ENCODE results near the gene CADM1.

The CADM1 gene

GRCh38 chr11:115226556-115226955, 277.7 kb downstream of the CADM1 start:
- no peaks in the 10 kb centered on the region for H3K9me3 ChIP-seq
- H3K4me3 ChIP-seq = no peak overlapping the region
- in situ Hi-C loops (cut with MboI; ENCODE audit: low sequenced_read_pairs) = no loop called here
- H3K27me3 ChIP-seq (ENCODE audit: low read depth) = no peaks in the 10 kb centered on the region
- no peaks in the 10 kb centered on the region for H3K36me3 ChIP-seq (replicated peaks)
- no peaks in the 10 kb centered on the region for H3K4me1 ChIP-seq
- no peak for DNase-seq (ENCODE audit: low spot score in 2 of 2)

GRCh38 chr11:115224551-115224950, 279.7 kb downstream of the CADM1 start:
- Histone ChIP-seq H3K36me3 (replicated peaks) (no peaks in the 10 kb centered on the region), H3K9me3 (no peaks in the 10 kb centered on the region), H3K4me1 (no peaks in the 10 kb centered on the region), H3K4me3 (no peak overlapping the region), H3K27me3 (ENCODE audit: low read depth) (no peaks in the 10 kb centered on the region)
- DNase-seq (ENCODE audit: low spot score in 2 of 2) = no peak
- in situ Hi-C loops (cut with MboI; ENCODE audit: low sequenced_read_pairs) = no loop called here

GRCh38 chr11:115222863-115223530, 281.2 kb downstream of the CADM1 start:
- no peaks in the 10 kb centered on the region for H3K4me1 ChIP-seq
- H3K4me3 ChIP-seq = no peak overlapping the region
- no peak for DNase-seq (ENCODE audit: low spot score in 2 of 2)
- H3K9me3 ChIP-seq = no peaks in the 10 kb centered on the region
- H3K27me3 ChIP-seq (ENCODE audit: low read depth) = no peaks in the 10 kb centered on the region
- H3K36me3 ChIP-seq (replicated peaks) = no peaks in the 10 kb centered on the region
- in situ Hi-C loops (cut with MboI; ENCODE audit: low sequenced_read_pairs) = no loop called here

GRCh38 chr11:115222218-115222862, 281.9 kb downstream of the CADM1 start:
- in situ Hi-C loops (cut with MboI; ENCODE audit: low sequenced_read_pairs) = no loop called here
- H3K27me3 ChIP-seq (ENCODE audit: low read depth) = no peaks in the 10 kb centered on the region
- no peaks in the 10 kb centered on the region for H3K4me1 ChIP-seq
- no peaks in the 10 kb centered on the region for H3K9me3 ChIP-seq
- H3K4me3 ChIP-seq = no peak overlapping the region
- no peak for DNase-seq (ENCODE audit: low spot score in 2 of 2)
- no peaks in the 10 kb centered on the region for H3K36me3 ChIP-seq (replicated peaks)

GRCh38 chr11:115221461-115222069, 282.6 kb downstream of the CADM1 start:
- Histone ChIP-seq H3K27me3 (ENCODE audit: low read depth) (no peaks in the 10 kb centered on the region), H3K36me3 (replicated peaks) (no peaks in the 10 kb centered on the region), H3K9me3 (no peaks in the 10 kb centered on the region), H3K4me1 (no peaks in the 10 kb centered on the region), H3K4me3 (no peak overlapping the region)
- in situ Hi-C loops (cut with MboI; ENCODE audit: low sequenced_read_pairs) = no loop called here
- DNase-seq (ENCODE audit: low spot score in 2 of 2) = no peak

- no peak overlapping the region for H3K4me3 ChIP-seq
- H3K9me3 ChIP-seq = no peaks in the 10 kb centered on the region
- no peaks in the 10 kb centered on the region for H3K27me3 ChIP-seq (ENCODE audit: low read depth)
- no peaks in the 10 kb centered on the region for H3K4me1 ChIP-seq
- in situ Hi-C loops (cut with MboI; ENCODE audit: low sequenced_read_pairs) = no loop called here
- no peaks in the 10 kb centered on the region for H3K36me3 ChIP-seq (replicated peaks)
- DNase-seq (ENCODE audit: low spot score in 2 of 2) = no peak
Measured at GRCh38 chr11:115220911-115221310, 283.3 kb downstream of the CADM1 start.

- no peaks in the 10 kb centered on the region for H3K9me3 ChIP-seq
- DNase-seq (ENCODE audit: low spot score in 2 of 2) = no peak
- no peak overlapping the region for H3K4me3 ChIP-seq
- H3K27me3 ChIP-seq (ENCODE audit: low read depth) = no peaks in the 10 kb centered on the region
- H3K36me3 ChIP-seq (replicated peaks) = no peaks in the 10 kb centered on the region
- in situ Hi-C loops (cut with MboI; ENCODE audit: low sequenced_read_pairs) = no loop called here
- no peaks in the 10 kb centered on the region for H3K4me1 ChIP-seq
Measured at GRCh38 chr11:115220423-115220822, 283.8 kb downstream of the CADM1 start.

GRCh38 chr11:115219376-115219775, 284.8 kb downstream of the CADM1 start:
- Histone ChIP-seq H3K4me1 (no peaks in the 10 kb centered on the region), H3K4me3 (no peak overlapping the region), H3K36me3 (replicated peaks) (no peaks in the 10 kb centered on the region), H3K27me3 (ENCODE audit: low read depth) (no peaks in the 10 kb centered on the region), H3K9me3 (no peaks in the 10 kb centered on the region)
- in situ Hi-C loops (cut with MboI; ENCODE audit: low sequenced_read_pairs) = no loop called here
- no peak for DNase-seq (ENCODE audit: low spot score in 2 of 2)

- Histone ChIP-seq H3K4me3 (no peak overlapping the region), H3K36me3 (replicated peaks) (no peaks in the 10 kb centered on the region), H3K9me3 (no peaks in the 10 kb centered on the region), H3K4me1 (no peaks in the 10 kb centered on the region), H3K27me3 (ENCODE audit: low read depth) (no peaks in the 10 kb centered on the region)
- in situ Hi-C loops (cut with MboI; ENCODE audit: low sequenced_read_pairs) = no loop called here
- no peak for DNase-seq (ENCODE audit: low spot score in 2 of 2)
Measured at GRCh38 chr11:115217726-115218311, 286.4 kb downstream of the CADM1 start.

- no peaks in the 10 kb centered on the region for H3K4me1 ChIP-seq
- peak; percentile 10 to 28 for DNase-seq (ENCODE audit: low spot score in 2 of 2)
- no peaks in the 10 kb centered on the region for H3K27me3 ChIP-seq (ENCODE audit: low read depth)
- H3K36me3 ChIP-seq (replicated peaks) = no peaks in the 10 kb centered on the region
- H3K9me3 ChIP-seq = no peaks in the 10 kb centered on the region
- H3K4me3 ChIP-seq = no peak overlapping the region
- in situ Hi-C loops (cut with MboI; ENCODE audit: low sequenced_read_pairs) = no loop called here
Measured at GRCh38 chr11:115215694-115216617, 288.3 kb downstream of the CADM1 start.

GRCh38 chr11:115214644-115215234, 289.5 kb downstream of the CADM1 start:
- no peak for DNase-seq (ENCODE audit: low spot score in 2 of 2)
- in situ Hi-C loops (cut with MboI; ENCODE audit: low sequenced_read_pairs) = no loop called here
- Histone ChIP-seq H3K4me1 (no peaks in the 10 kb centered on the region), H3K9me3 (no peaks in the 10 kb centered on the region), H3K36me3 (replicated peaks) (no peaks in the 10 kb centered on the region), H3K4me3 (no peak overlapping the region), H3K27me3 (ENCODE audit: low read depth) (no peaks in the 10 kb centered on the region)

- Histone ChIP-seq H3K4me3 (no peak overlapping the region), H3K27me3 (ENCODE audit: low read depth) (no peaks in the 10 kb centered on the region), H3K9me3 (no peaks in the 10 kb centered on the region), H3K4me1 (no peaks in the 10 kb centered on the region), H3K36me3 (replicated peaks) (no peaks in the 10 kb centered on the region)
- no peak for DNase-seq (ENCODE audit: low spot score in 2 of 2)
- in situ Hi-C loops (cut with MboI; ENCODE audit: low sequenced_read_pairs) = no loop called here
Measured at GRCh38 chr11:115213007-115213406, 291.2 kb downstream of the CADM1 start.

GRCh38 chr11:115208808-115209259, 295.4 kb downstream of the CADM1 start:
- Histone ChIP-seq H3K4me3 (no peak overlapping the region), H3K36me3 (replicated peaks) (no peaks in the 10 kb centered on the region), H3K9me3 (no peaks in the 10 kb centered on the region), H3K4me1 (no peaks in the 10 kb centered on the region), H3K27me3 (ENCODE audit: low read depth) (no peaks in the 10 kb centered on the region)
- no peak for DNase-seq (ENCODE audit: low spot score in 2 of 2)
- in situ Hi-C loops (cut with MboI; ENCODE audit: low sequenced_read_pairs) = no loop called here
